Heart left ventricle (tissue), 16 donors: ENCODE results near the gene SFTPA1. TPM values are rescaled to one million over a fixed set of nuclear protein-coding genes. Genes with fewer than 3 reads are reported as not detected.
"Not testable (repeated sequence)": the region's sequence is repeated elsewhere in the genome, so short reads cannot be mapped to it uniquely, and the experiment has no call there.

ENCODE experiments used
- ATAC-seq, 4 donors: fragments of 200-7000 bp; cut with Tn5 transposase; one replicate each; pipeline ENCODE4 v1.9.1; 2020 to 2022; ENCODE audit warnings: moderate library complexity in 4 of 4, mild to moderate bottlenecking in 3 of 4, moderate number of reproducible peaks in 1 of 4
- DNase-seq, 5 donors: peaks; one replicate each; pipeline ENCODE4 v3.0.0-alpha.2; 2020
- H3K27ac ChIP-seq, 12 donors: fragments of 200-600 bp; sonication (generic) in 4 of 12; one replicate each; pipeline versions ENCODE4 v1.5.0 to v1.8.0; 2016 to 2022; ENCODE audit warnings: mild to moderate bottlenecking in 2 of 12
- H3K27me3 ChIP-seq, 9 donors: fragments of 200-600 bp; sonication (generic) in 2 of 9; one replicate each; pipeline versions ENCODE4 v1.5.1 to v1.8.0; 2016 to 2022; ENCODE audit warnings: mild to moderate bottlenecking in 3 of 9
- H3K36me3 ChIP-seq, 9 donors: fragments of 200-600 bp; sonication (generic) in 2 of 9; one replicate each; pipeline versions ENCODE4 v1.5.0 to v1.8.0; 2018 to 2022; ENCODE audit warnings: mild to moderate bottlenecking in 2 of 9
- H3K4me1 ChIP-seq, 12 donors: fragments of 200-600 bp; sonication (generic) in 4 of 12; one replicate each; pipeline versions ENCODE4 v1.5.0 to v1.8.0; 2016 to 2022; ENCODE audit warnings: mild to moderate bottlenecking in 3 of 12
- H3K4me3 ChIP-seq, 12 donors: fragments of 200-600 bp; sonication (generic) in 4 of 12; one replicate each; pipeline versions ENCODE4 v1.5.0 to v1.8.0; 2017 to 2022; ENCODE audit warnings: mild to moderate bottlenecking in 9 of 12, moderate library complexity in 4 of 12
- H3K9me3 ChIP-seq, 12 donors: fragments of 200-600 bp; sonication (generic) in 4 of 12; one replicate each; pipeline versions ENCODE4 v1.5.0 to v1.8.0; 2016 to 2022; ENCODE audit warnings: mild to moderate bottlenecking in 1 of 12
- POLR2A ChIP-seq, 2 donors: fragments of 450-650 bp; IDR thresholded peaks; one replicate each; pipeline ENCODE4 v1.6.1; 2017; ENCODE audit warnings: antibody characterized with exemption in 2 of 2, mild to moderate bottlenecking in 2 of 2, moderate library complexity in 2 of 2
- WGBS, 4 donors: extraction: QIAGEN DNeasy Blood & Tissue Kit in 2 of 4; methylation state at CpG; one replicate each; pipeline versions ENCODE4 v1.1.5 to v1.1.7; 2013 to 2018; 5-methylcytosine and 5-hydroxymethylcytosine counted together
- intact Hi-C, 10 donors: fragments of 100-400 bp; cut with DNase I; formaldehyde crosslinking; loops; one replicate each; pipeline versions ENCODE4 v1.11.1 to v1.14.2; 2022
- polyA plus RNA-seq, 2 donors: library from polyadenylated mRNA; stranded (reverse); fragments of 200-250 nt; gene quantifications; one replicate each; pipeline ENCODE4 v1.2.3, GENCODE V29; 2013
- total RNA-seq, 9 donors: library from RNA; depleted of rRNA in 2 of 9; stranded (reverse); fragments of >200 nt in 2 of 9; fragmentation: NEBNext Ultra II Directional in 3 of 9; extraction: Animal tissue kit (Norgen Biotek cat#: 25700) in 3 of 9; gene quantifications; one replicate each; pipeline versions ENCODE4 v1.1.0 to v1.2.4, GENCODE V29; 2016 to 2023
- TF ChIP-seq, protein P1 (sequence below), 12 donors: fragments of 200-600 bp; sonication (generic) in 4 of 12; IDR thresholded peaks; one replicate each; pipeline versions ENCODE4 v1.5.0 to v1.8.0; 2018 to 2022; ENCODE audit warnings: antibody characterized with exemption in 12 of 12, mild to moderate bottlenecking in 5 of 12
- donor health status: ischemic (EF 13 %, LVEDD 7.1; RV severe dilation, severe dysfunction).
- donor health status: healthy with polysubstance abuse.
- donor health status: DM: no; HTN: yes; CAD: no.
- donor health status: DM: no; HTN: no; CAD: no.
- donor health status: ischemic (EF 25% LVEDD 6.9; RV normal size, moderate dysfunction).
- donor health status: ischemic (EF 25% LVEDD 5.7; RV mildly dilated, moderate dysfunction).
- donor health status: healthy.
- donor health status: DM: yes; HTN: yes; CAD: no.
- donor health status: ischemic (EF 35%, LVEDD 5.7; RV mildly dilated, moderate dysfunction).
- donor health status: nonischemic (EF 11% LVEDD 7.7; RV severe dilation, severe dysfunction).
- donor health status: DM: yes; HTN: yes; CAD: no.
- donor health status: PGD.
- donor health status: ischemic (EF 29% LVEDD 5.4; RV normal size, mild dysfunction).
- donor health status: nonischemic (EF 23%, LVEDD 6.1; RV moderate dilation, normal function).

The SFTPA1 gene
- total and polyA plus RNA-seq, 11 donors, result 0.26 TPM; not detected in 10

- H3K27ac ChIP-seq, result no peak overlapping the region
- no peaks in the 10 kb centered on the region for H3K27me3 ChIP-seq
- H3K4me3 ChIP-seq, result no peak overlapping the region
- WGBS, 4 donors, result 33 to 59% (median 40%) methylated on average over 3 of the region's 3 CpGs
- ATAC-seq, result no peak
- no peaks in the 10 kb centered on the region for H3K36me3 ChIP-seq
- peaks cover 0 to 27% (median 9%) of the 10 kb centered on the region in 12 donors for H3K9me3 ChIP-seq
- no peaks in the 10 kb centered on the region for H3K4me1 ChIP-seq
- intact Hi-C loops, result no loop called here
- no peak for DNase-seq
- TF ChIP-seq, protein P1, sequence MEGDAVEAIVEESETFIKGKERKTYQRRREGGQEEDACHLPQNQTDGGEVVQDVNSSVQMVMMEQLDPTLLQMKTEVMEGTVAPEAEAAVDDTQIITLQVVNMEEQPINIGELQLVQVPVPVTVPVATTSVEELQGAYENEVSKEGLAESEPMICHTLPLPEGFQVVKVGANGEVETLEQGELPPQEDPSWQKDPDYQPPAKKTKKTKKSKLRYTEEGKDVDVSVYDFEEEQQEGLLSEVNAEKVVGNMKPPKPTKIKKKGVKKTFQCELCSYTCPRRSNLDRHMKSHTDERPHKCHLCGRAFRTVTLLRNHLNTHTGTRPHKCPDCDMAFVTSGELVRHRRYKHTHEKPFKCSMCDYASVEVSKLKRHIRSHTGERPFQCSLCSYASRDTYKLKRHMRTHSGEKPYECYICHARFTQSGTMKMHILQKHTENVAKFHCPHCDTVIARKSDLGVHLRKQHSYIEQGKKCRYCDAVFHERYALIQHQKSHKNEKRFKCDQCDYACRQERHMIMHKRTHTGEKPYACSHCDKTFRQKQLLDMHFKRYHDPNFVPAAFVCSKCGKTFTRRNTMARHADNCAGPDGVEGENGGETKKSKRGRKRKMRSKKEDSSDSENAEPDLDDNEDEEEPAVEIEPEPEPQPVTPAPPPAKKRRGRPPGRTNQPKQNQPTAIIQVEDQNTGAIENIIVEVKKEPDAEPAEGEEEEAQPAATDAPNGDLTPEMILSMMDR (IDR thresholded peaks at IDR 0.05), result no peak
- TF ChIP-seq POLR2A (IDR thresholded peaks at IDR 0.05), result no peak
Observed at GRCh38 chr10:79595510-79595909, 15.2 kb upstream of the SFTPA1 start.

DNA sequence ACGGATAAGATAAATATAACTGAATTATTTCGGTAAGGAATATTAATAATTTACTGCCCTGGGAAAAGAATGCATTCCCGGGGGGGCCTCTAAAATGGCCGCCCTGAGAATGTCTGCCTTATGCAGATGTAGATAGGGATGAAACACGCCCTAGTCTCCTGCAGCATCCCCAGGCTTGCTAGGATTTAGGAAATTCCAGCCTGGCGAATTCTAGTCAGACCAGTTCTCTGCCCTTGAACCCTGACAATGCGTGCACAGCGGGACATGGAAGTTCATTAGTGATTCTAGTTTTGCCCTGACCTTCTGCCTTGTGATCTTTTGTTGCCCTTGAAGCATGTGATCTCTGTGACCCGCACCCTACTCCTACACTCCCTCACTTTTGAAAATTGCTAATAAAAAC is 11.1 kb upstream of the SFTPA1 start:
- not testable (repeated sequence) for H3K4me3 ChIP-seq, H3K36me3 ChIP-seq, H3K27me3 ChIP-seq, H3K4me1 ChIP-seq, DNase-seq, H3K27ac ChIP-seq, ATAC-seq
- 76 to 84% (median 82%) methylated on average over 9 of the region's 9 CpGs for WGBS, 4 donors
- H3K9me3 ChIP-seq, result peaks cover 0 to 24% (median 9%) of the 10 kb centered on the region in 12 donors
- intact Hi-C loops, result loop anchor here in 1 of 10 donors (10.0 kb wide), 1 partner anchor 225 kb away; no protein-coding TSS in a partner anchor

GRCh38 chr10:79601939-79602338 is 8.8 kb upstream of the SFTPA1 start:
- H3K4me1 ChIP-seq, result no peaks in the 10 kb centered on the region
- H3K27me3 ChIP-seq, result no peaks in the 10 kb centered on the region
- H3K9me3 ChIP-seq, result peaks cover 0 to 24% (median 9%) of the 10 kb centered on the region in 12 donors
- no peaks in the 10 kb centered on the region for H3K36me3 ChIP-seq
- intact Hi-C loops, result loop anchor here in 1 of 10 donors (10.0 kb wide), 1 partner anchor 227 kb away; no protein-coding TSS in a partner anchor
- WGBS, 4 donors, result 43 to 49% (median 48%) methylated on average over 1 of the region's 1 CpG
- TF ChIP-seq POLR2A (IDR thresholded peaks at IDR 0.05), result no peak
- TF ChIP-seq, protein P1 (IDR thresholded peaks at IDR 0.05), result no peak
- ATAC-seq (no peak), DNase-seq (no peak)
- no peak overlapping the region for H3K27ac ChIP-seq
- no peak overlapping the region for H3K4me3 ChIP-seq

DNA sequence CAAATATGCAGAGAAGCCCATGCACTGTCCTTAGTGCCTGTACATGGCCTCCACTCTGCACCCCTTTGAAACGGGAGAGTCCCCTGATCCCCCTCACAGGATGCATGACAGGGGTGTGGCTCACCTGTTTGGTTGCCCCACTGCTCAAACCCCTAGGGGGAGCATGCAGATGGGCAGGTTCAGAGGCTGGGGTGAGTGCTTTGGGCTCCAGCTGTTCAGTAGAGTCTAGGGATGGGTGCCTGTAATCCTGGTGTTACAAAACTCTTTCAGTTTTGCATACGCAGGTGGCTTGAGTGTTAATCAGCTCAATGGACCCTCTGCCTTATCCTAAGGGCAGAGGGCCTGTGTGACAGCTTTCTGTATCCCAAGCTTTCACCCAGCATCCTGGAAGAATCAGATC is 7.8 kb upstream of the SFTPA1 start:
- TF ChIP-seq POLR2A (IDR thresholded peaks at IDR 0.05), result no peak
- TF ChIP-seq, protein P1 (IDR thresholded peaks at IDR 0.05), result no peak
- H3K27me3 ChIP-seq, result no peaks in the 10 kb centered on the region
- no peaks in the 10 kb centered on the region for H3K4me1 ChIP-seq
- no peak overlapping the region for H3K4me3 ChIP-seq
- 73 to 100% (median 79%) methylated on average over 1 to 2 of the region's 2 CpGs for WGBS, 4 donors
- H3K9me3 ChIP-seq, result peaks cover 0 to 16% (median 7%) of the 10 kb centered on the region in 12 donors
- DNase-seq (no peak), ATAC-seq (peak in 1 of 4 donors; percentile 34)
- intact Hi-C loops, result loop anchor here in 1 of 10 donors (10.0 kb wide), 1 partner anchor 228 kb away; no protein-coding TSS in a partner anchor
- no peak overlapping the region for H3K27ac ChIP-seq
- H3K36me3 ChIP-seq, result no peaks in the 10 kb centered on the region

DNA sequence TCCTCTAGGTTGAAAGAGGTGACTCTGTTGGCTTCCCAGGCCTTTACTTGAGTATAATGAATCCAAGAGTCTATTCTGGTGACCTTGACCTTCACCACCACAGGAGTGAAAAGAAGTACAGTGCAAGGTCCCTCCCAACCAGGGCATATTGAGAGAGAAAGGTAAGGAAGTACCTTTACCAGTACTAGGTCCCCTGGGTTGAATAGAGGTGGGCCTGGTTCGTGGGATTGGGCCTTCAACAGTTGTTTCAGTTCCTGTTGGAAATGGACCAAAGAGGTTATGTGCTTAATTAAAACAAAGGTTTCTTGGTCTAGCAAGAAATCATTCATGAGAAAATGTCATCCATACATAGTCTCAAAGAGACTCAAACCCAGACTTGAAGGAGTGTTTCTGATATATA is 6.4 kb upstream of the SFTPA1 start:
- no peak for ATAC-seq
- H3K9me3 ChIP-seq, result peaks cover 0 to 7% (median 0%) of the 10 kb centered on the region in 12 donors
- 45 to 75% (median 70%) methylated on average over 1 of the region's 1 CpG for WGBS, 4 donors

More for the DNA sequence above, 6.4 kb upstream of the SFTPA1 start:
- no peaks in the 10 kb centered on the region for H3K36me3 ChIP-seq
- no peak for TF ChIP-seq POLR2A (IDR thresholded peaks at IDR 0.05)
- TF ChIP-seq, protein P1 (IDR thresholded peaks at IDR 0.05), result no peak
- no peak overlapping the region for H3K4me3 ChIP-seq
- intact Hi-C loops, result loop anchor here in 1 of 10 donors (10.0 kb wide), 1 partner anchor 229 kb away; no protein-coding TSS in a partner anchor
- H3K27ac ChIP-seq, result no peak overlapping the region
- DNase-seq, result no peak
- no peaks in the 10 kb centered on the region for H3K27me3 ChIP-seq
- H3K4me1 ChIP-seq, result no peaks in the 10 kb centered on the region
